OCI-LY3 (cell line): Measurements from ENCODE around the gene PPP1R36.

ENCODE experiments used
- EZH2phosphoT487 ChIP-seq: fragments of 200-600 bp; shearing (Covaris generic); IDR thresholded peaks from 2 replicates; pipeline ENCODE4 v1.6.1; 2018; ENCODE audit warnings: antibody characterized with exemption, mixed run types, low read depth
- TF ChIP-seq, protein P1 (sequence below): fragments of 200-600, 300-600 bp; sonication (generic); IDR thresholded peaks from 2 replicates; pipeline ENCODE4 v1.5.1; 2014; ENCODE audit warnings: antibody characterized with exemption, low read length, low read depth

DNA sequence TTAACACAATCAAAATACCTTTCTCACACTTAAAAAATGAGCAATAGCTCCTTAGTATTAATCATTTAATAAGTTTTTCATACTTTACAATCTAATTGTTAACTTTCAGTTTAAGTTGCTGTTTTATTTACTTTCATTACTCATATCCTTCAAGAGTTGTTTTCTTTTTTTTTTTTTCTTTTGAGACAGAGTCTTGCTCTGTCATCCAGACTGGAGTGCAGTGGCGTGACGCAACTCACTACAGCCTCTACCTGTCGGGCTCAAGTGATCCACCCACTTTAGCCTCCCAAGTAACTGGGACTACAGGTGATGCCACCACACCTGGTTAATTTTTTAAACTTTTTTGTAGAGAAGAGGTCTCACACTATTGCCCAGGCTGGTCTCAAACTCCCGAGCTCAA is 29.1 kb upstream of the PPP1R36 start:
- TF ChIP-seq, protein P1, sequence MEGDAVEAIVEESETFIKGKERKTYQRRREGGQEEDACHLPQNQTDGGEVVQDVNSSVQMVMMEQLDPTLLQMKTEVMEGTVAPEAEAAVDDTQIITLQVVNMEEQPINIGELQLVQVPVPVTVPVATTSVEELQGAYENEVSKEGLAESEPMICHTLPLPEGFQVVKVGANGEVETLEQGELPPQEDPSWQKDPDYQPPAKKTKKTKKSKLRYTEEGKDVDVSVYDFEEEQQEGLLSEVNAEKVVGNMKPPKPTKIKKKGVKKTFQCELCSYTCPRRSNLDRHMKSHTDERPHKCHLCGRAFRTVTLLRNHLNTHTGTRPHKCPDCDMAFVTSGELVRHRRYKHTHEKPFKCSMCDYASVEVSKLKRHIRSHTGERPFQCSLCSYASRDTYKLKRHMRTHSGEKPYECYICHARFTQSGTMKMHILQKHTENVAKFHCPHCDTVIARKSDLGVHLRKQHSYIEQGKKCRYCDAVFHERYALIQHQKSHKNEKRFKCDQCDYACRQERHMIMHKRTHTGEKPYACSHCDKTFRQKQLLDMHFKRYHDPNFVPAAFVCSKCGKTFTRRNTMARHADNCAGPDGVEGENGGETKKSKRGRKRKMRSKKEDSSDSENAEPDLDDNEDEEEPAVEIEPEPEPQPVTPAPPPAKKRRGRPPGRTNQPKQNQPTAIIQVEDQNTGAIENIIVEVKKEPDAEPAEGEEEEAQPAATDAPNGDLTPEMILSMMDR = no peak
- no peak for TF ChIP-seq EZH2phosphoT487
